Measurements from ENCODE around the gene KIF18B.

The KIF18B gene

GRCh38 chr17:44989552-44990138 lies 42.1 kb upstream of the KIF18B start:
- H3K27ac ChIP-seq: no peak overlapping the region
- 0 out of 2 replicates have a peak, but pooled peaks have one; percentile 13 for TF ChIP-seq CTCF (IDR thresholded peaks at IDR 0.05; ENCODE audit: low read depth, low read length)
- no peak for DNase-seq
- H3K36me3 ChIP-seq: no peaks in the 10 kb centered on the region
- H3K4me3 ChIP-seq (ENCODE audit: low read depth, low read length): no peak overlapping the region
- H3K9me3 ChIP-seq (ENCODE audit: severe bottlenecking): peaks cover 3% of the 10 kb centered on the region
- H3K27me3 ChIP-seq (ENCODE audit: insufficient read depth, low read depth, severe bottlenecking): no peaks in the 10 kb centered on the region

GRCh38 chr17:44988044-44988942 lies 40.7 kb upstream of the KIF18B start:
- no peak for DNase-seq
- Histone ChIP-seq H3K27me3 (ENCODE audit: insufficient read depth, low read depth, severe bottlenecking) (no peaks in the 10 kb centered on the region), H3K9me3 (ENCODE audit: severe bottlenecking) (peaks cover 3% of the 10 kb centered on the region), H3K27ac (peak overlapping the region; percentile 18; the same call in 1 of the 2 replicates), H3K36me3 (no peaks in the 10 kb centered on the region), H3K4me3 (ENCODE audit: low read depth, low read length) (no peak overlapping the region)
- no peak for TF ChIP-seq CTCF (IDR thresholded peaks at IDR 0.05; ENCODE audit: low read depth, low read length)

GRCh38 chr17:44983563-44983962 lies 36.0 kb upstream of the KIF18B start:
- no peak for DNase-seq
- Histone ChIP-seq H3K27me3 (ENCODE audit: insufficient read depth, low read depth, severe bottlenecking) (no peaks in the 10 kb centered on the region), H3K4me3 (ENCODE audit: low read depth, low read length) (no peak overlapping the region), H3K36me3 (no peaks in the 10 kb centered on the region), H3K27ac (no peak overlapping the region), H3K9me3 (ENCODE audit: severe bottlenecking) (peaks cover 3% of the 10 kb centered on the region)
- no peak for TF ChIP-seq CTCF (IDR thresholded peaks at IDR 0.05; ENCODE audit: low read depth, low read length)

- no peak overlapping the region for H3K27ac ChIP-seq
- no peak for TF ChIP-seq CTCF (IDR thresholded peaks at IDR 0.05; ENCODE audit: low read depth, low read length)
- no peaks in the 10 kb centered on the region for H3K27me3 ChIP-seq (ENCODE audit: insufficient read depth, low read depth, severe bottlenecking)
- no peaks in the 10 kb centered on the region for H3K36me3 ChIP-seq
- no peak for DNase-seq
- H3K4me3 ChIP-seq (ENCODE audit: low read depth, low read length): no peak overlapping the region
- H3K9me3 ChIP-seq (ENCODE audit: severe bottlenecking): peaks cover 3% of the 10 kb centered on the region
Measured at GRCh38 chr17:44982113-44982702, 34.6 kb upstream of the KIF18B start.

- Histone ChIP-seq H3K4me3 (ENCODE audit: low read depth, low read length) (no peak overlapping the region), H3K27me3 (ENCODE audit: insufficient read depth, low read depth, severe bottlenecking) (no peaks in the 10 kb centered on the region), H3K27ac (no peak overlapping the region), H3K36me3 (no peaks in the 10 kb centered on the region), H3K9me3 (ENCODE audit: severe bottlenecking) (peaks cover 3% of the 10 kb centered on the region)
- DNase-seq: no peak
- TF ChIP-seq CTCF (IDR thresholded peaks at IDR 0.05; ENCODE audit: low read depth, low read length): no peak
Measured at GRCh38 chr17:44981221-44981968, 33.8 kb upstream of the KIF18B start.

All from WERI-Rb-1 (cell line).